Suprapubic skin (tissue), 4 donors: Measurements from ENCODE around the gene PDRG1. TPM values are rescaled to one million over a fixed set of nuclear protein-coding genes. Genes with fewer than 3 reads are reported as not detected.

Experiments
- DNase-seq, 2 donors: peaks; one replicate each; pipeline ENCODE4 v3.0.0-alpha.2; 2019; ENCODE audit warnings: low spot score in 2 of 2
- H3K27ac ChIP-seq: fragments of 200-600 bp; sonication (generic); one replicate; pipeline ENCODE4 v1.5.1; 2019
- H3K27me3 ChIP-seq: fragments of 200-600 bp; sonication (generic); one replicate; pipeline ENCODE4 v1.5.1; 2019
- H3K36me3 ChIP-seq: fragments of 200-600 bp; sonication (generic); one replicate; pipeline ENCODE4 v1.5.1; 2019
- H3K4me1 ChIP-seq: fragments of 200-600 bp; sonication (generic); one replicate; pipeline ENCODE4 v1.5.1; 2019
- H3K4me3 ChIP-seq: fragments of 200-600 bp; sonication (generic); one replicate; pipeline ENCODE4 v1.5.1; 2019; ENCODE audit warnings: mild to moderate bottlenecking
- H3K9me3 ChIP-seq: fragments of 200-600 bp; sonication (generic); one replicate; pipeline ENCODE4 v1.5.1; 2019
- CTCF ChIP-seq, 2 donors: fragments of 200-600 bp in 1 of 2; fragments of 450-650 bp in 1 of 2; sonication (generic) in 1 of 2; IDR thresholded peaks; one replicate each; pipeline ENCODE4 v1.5.1; 2016 to 2019; ENCODE audit warnings: antibody characterized with exemption in 2 of 2, mild to moderate bottlenecking in 1 of 2, moderate library complexity in 1 of 2
- EP300 ChIP-seq: sonication (generic); formaldehyde crosslinking; IDR thresholded peaks from one replicate; pipeline ENCODE4 v1.6.1; 2017; ENCODE audit warnings: antibody characterized with exemption
- POLR2A ChIP-seq, 2 donors: fragments of 450-650 bp; IDR thresholded peaks; one replicate each; pipeline ENCODE4 v1.6.1; 2017; ENCODE audit warnings: antibody characterized with exemption in 2 of 2, mild to moderate bottlenecking in 2 of 2, moderate library complexity in 2 of 2
- POLR2AphosphoS5 ChIP-seq, 3 donors: sonication (generic); formaldehyde crosslinking; IDR thresholded peaks; one replicate each; pipeline ENCODE4 v1.6.1; 2017; ENCODE audit warnings: antibody characterized with exemption in 3 of 3
- WGBS: methylation state at CpG from one replicate; pipeline ENCODE4 v1.1.5; 2018; 5-methylcytosine and 5-hydroxymethylcytosine counted together
- total RNA-seq, 4 donors: library from RNA; depleted of rRNA; stranded (reverse); fragments of >200 nt; gene quantifications; one replicate each; pipeline ENCODE4 v1.1.0, GENCODE V29; 2016

PDRG1 gene
- total RNA-seq, 4 donors from 2014 or later: 5.1 to 12.3 (median 7.8) TPM

- Histone ChIP-seq H3K36me3 (no peaks in the 10 kb centered on the region), H3K4me1 (peaks cover 3% of the 10 kb centered on the region), H3K27me3 (peaks cover 29% of the 10 kb centered on the region), H3K4me3 (no peak overlapping the region), H3K9me3 (no peaks in the 10 kb centered on the region), H3K27ac (no peak overlapping the region)
- TF ChIP-seq EP300 (no peak), CTCF (IDR thresholded peaks at IDR 0.05) (no peak), POLR2A (IDR thresholded peaks at IDR 0.05) (no peak), POLR2AphosphoS5 (IDR thresholded peaks at IDR 0.05) (no peak)
- no peak for DNase-seq
- WGBS: 49% methylated on average over 6 of the region's 6 CpGs
Observed at GRCh38 chr20:31990641-31991338, 38.9 kb upstream of the PDRG1 start.

- Histone ChIP-seq H3K27me3 (peaks cover 13% of the 10 kb centered on the region), H3K27ac (no peak overlapping the region), H3K4me3 (no peak overlapping the region), H3K9me3 (no peaks in the 10 kb centered on the region), H3K4me1 (no peaks in the 10 kb centered on the region), H3K36me3 (no peaks in the 10 kb centered on the region)
- TF ChIP-seq CTCF (IDR thresholded peaks at IDR 0.05) (no peak), POLR2A (IDR thresholded peaks at IDR 0.05) (no peak), POLR2AphosphoS5 (IDR thresholded peaks at IDR 0.05) (no peak), EP300 (no peak)
- no peak for DNase-seq
- WGBS: 62% methylated on average over 8 of the region's 8 CpGs
Observed at GRCh38 chr20:31989030-31989645, 37.3 kb upstream of the PDRG1 start.

- peaks cover 7% of the 10 kb centered on the region for H3K27me3 ChIP-seq
- no peak for TF ChIP-seq POLR2A (IDR thresholded peaks at IDR 0.05)
- no peak for TF ChIP-seq CTCF (IDR thresholded peaks at IDR 0.05)
- no peak for TF ChIP-seq EP300
- no peak for TF ChIP-seq POLR2AphosphoS5 (IDR thresholded peaks at IDR 0.05)
- H3K27ac ChIP-seq: no peak overlapping the region
- H3K36me3 ChIP-seq: no peaks in the 10 kb centered on the region
- H3K4me1 ChIP-seq: no peaks in the 10 kb centered on the region
- WGBS: 94% methylated on average over 5 of the region's 5 CpGs
- no peaks in the 10 kb centered on the region for H3K9me3 ChIP-seq
- DNase-seq: no peak
- no peak overlapping the region for H3K4me3 ChIP-seq
Observed at GRCh38 chr20:31988430-31989015, 36.7 kb upstream of the PDRG1 start.

- TF ChIP-seq CTCF (IDR thresholded peaks at IDR 0.05) (no peak), EP300 (no peak), POLR2A (IDR thresholded peaks at IDR 0.05) (no peak), POLR2AphosphoS5 (IDR thresholded peaks at IDR 0.05) (no peak)
- Histone ChIP-seq H3K9me3 (no peaks in the 10 kb centered on the region), H3K36me3 (no peaks in the 10 kb centered on the region), H3K27me3 (no peaks in the 10 kb centered on the region), H3K4me1 (no peaks in the 10 kb centered on the region), H3K4me3 (no peak overlapping the region), H3K27ac (no peak overlapping the region)
- 36% methylated on average over 1 of the region's 1 CpG for WGBS
- DNase-seq: no peak
Observed at GRCh38 chr20:31987744-31988143, 35.9 kb upstream of the PDRG1 start.

GRCh38 chr20:31984981-31985471 lies 33.2 kb upstream of the PDRG1 start:
- H3K4me1 ChIP-seq: no peaks in the 10 kb centered on the region
- peaks cover 3% of the 10 kb centered on the region for H3K27me3 ChIP-seq
- WGBS: 50% methylated on average over 6 of the region's 6 CpGs
- no peaks in the 10 kb centered on the region for H3K36me3 ChIP-seq
- no peak overlapping the region for H3K4me3 ChIP-seq
- no peak for TF ChIP-seq POLR2A (IDR thresholded peaks at IDR 0.05)
- TF ChIP-seq EP300: no peak
- no peak for TF ChIP-seq POLR2AphosphoS5 (IDR thresholded peaks at IDR 0.05)
- H3K27ac ChIP-seq: no peak overlapping the region
- no peaks in the 10 kb centered on the region for H3K9me3 ChIP-seq
- DNase-seq: no peak
